GM18867 (cell line): ENCODE results near the gene SIN3B.

Experiments used
- ATAC-seq: cut with Tn5 transposase; IDR thresholded peaks from one replicate; pipeline ENCODE4 v1.9.1; 2021; ENCODE audit warnings: mild to moderate bottlenecking, moderate library complexity; ENCODE audit not compliant: unreplicated experiment

The SIN3B gene

GRCh38 chr19:16908759-16909158, 79.6 kb downstream of the SIN3B start:
- ATAC-seq: no peak

GRCh38 chr19:16911046-16911445, 81.8 kb downstream of the SIN3B start:
- ATAC-seq: no peak

GRCh38 chr19:16912780-16913179, 83.6 kb downstream of the SIN3B start:
- no peak for ATAC-seq

- no peak for ATAC-seq
Observed at GRCh38 chr19:16914421-16914820, 85.2 kb downstream of the SIN3B start.

- no peak for ATAC-seq
Observed at GRCh38 chr19:16915135-16915534, 85.9 kb downstream of the SIN3B start.

- no peak for ATAC-seq
Observed at GRCh38 chr19:16915734-16916133, 86.5 kb downstream of the SIN3B start.

GRCh38 chr19:16917401-16917800, 88.2 kb downstream of the SIN3B start:
- ATAC-seq: no peak

- no peak for ATAC-seq
Observed at GRCh38 chr19:16919496-16919895, 90.3 kb downstream of the SIN3B start.

GRCh38 chr19:16920816-16921529, 91.8 kb downstream of the SIN3B start:
- ATAC-seq: no peak

- ATAC-seq: no peak
Observed at GRCh38 chr19:16921766-16922591, 92.8 kb downstream of the SIN3B start.

GRCh38 chr19:16922592-16922934, 93.4 kb downstream of the SIN3B start:
- ATAC-seq: no peak

- no peak for ATAC-seq
Observed at GRCh38 chr19:16922949-16923348, 93.8 kb downstream of the SIN3B start.

GRCh38 chr19:16927883-16928282, 98.7 kb downstream of the SIN3B start:
- ATAC-seq: no peak

- no peak for ATAC-seq
Observed at GRCh38 chr19:16928351-16928750, 99.2 kb downstream of the SIN3B start.

- no peak for ATAC-seq
Observed at GRCh38 chr19:16928916-16929315, 99.7 kb downstream of the SIN3B start.
